Karpas-422 (cell line): ENCODE results near the gene MYH10. TPM values are rescaled to one million over a fixed set of nuclear protein-coding genes. Genes with fewer than 3 reads are reported as not detected.

Experiments
- DNase-seq: peaks from one replicate; pipeline ENCODE4 v3.0.0-alpha.2; 2015
- H2AFZ ChIP-seq: fragments of 200-600 bp; sonication (generic); 2 replicates; pipeline ENCODE4 v1.6.1; 2014; ENCODE audit warnings: antibody characterized with exemption, low read length, mixed read lengths
- H3K27ac ChIP-seq: fragments of 200-600 bp; sonication (generic); 2 replicates; pipeline ENCODE4 v1.5.1; 2014; ENCODE audit warnings: mild to moderate bottlenecking, low read length, moderate library complexity
- H3K27me3 ChIP-seq: fragments of 200-600 bp; sonication (generic); 2 replicates; pipeline ENCODE4 v1.6.1; 2014; ENCODE audit warnings: low read length, mixed read lengths
- H3K36me3 ChIP-seq: fragments of 200-600 bp; sonication (generic); 2 replicates; pipeline ENCODE4 v1.6.1; 2014; ENCODE audit warnings: low read length, mixed read lengths; ENCODE audit not compliant: insufficient read depth
- H3K4me1 ChIP-seq: fragments of 200-600 bp; sonication (generic); 2 replicates; pipeline ENCODE4 v1.6.1; 2014; ENCODE audit warnings: mild to moderate bottlenecking, low read length, mixed read lengths
- H3K4me2 ChIP-seq: fragments of 200-600 bp; sonication (generic); 2 replicates; pipeline ENCODE4 v1.6.1; 2014; ENCODE audit warnings: low read length, low read depth, mild to moderate bottlenecking; ENCODE audit not compliant: poor library complexity, severe bottlenecking
- H3K4me3 ChIP-seq: fragments of 200-600 bp; sonication (generic); 2 replicates; pipeline ENCODE4 v1.5.1; 2014; ENCODE audit warnings: mild to moderate bottlenecking, antibody characterized with exemption, low read length, mixed read lengths
- H3K79me2 ChIP-seq: fragments of 200-600 bp; sonication (generic); 2 replicates; pipeline ENCODE4 v1.6.1; 2014; ENCODE audit warnings: mild to moderate bottlenecking, low read length, mixed read lengths
- H3K9ac ChIP-seq: fragments of 200-600 bp; sonication (generic); 2 replicates; pipeline ENCODE4 v1.6.0; 2014; ENCODE audit warnings: low read length
- H3K9me2 ChIP-seq: fragments of 200-600 bp; sonication (generic), shearing (Covaris generic); replicated peaks from 2 replicates; pipeline ENCODE4 v1.6.0; 2014; ENCODE audit warnings: mild to moderate bottlenecking, low read length, moderate library complexity; ENCODE audit not compliant: insufficient read depth
- H3K9me3 ChIP-seq: fragments of 300-700, 200-600 bp; sonication (generic); 2 replicates; pipeline ENCODE4 v1.6.1; 2014; ENCODE audit warnings: low read length, mixed read lengths
- H4K20me1 ChIP-seq: fragments of 200-600 bp; sonication (generic); 2 replicates; pipeline ENCODE4 v1.6.1; 2014; ENCODE audit warnings: mild to moderate bottlenecking, antibody characterized with exemption, low read length, low read depth; ENCODE audit not compliant: insufficient read depth
- small RNA-seq: library from RNA; depleted of rRNA; stranded (forward); fragments of <200 nt; gene quantifications from one replicate; pipeline ENCODE3, GENCODE V24; 2014
- total RNA-seq: library from RNA; depleted of rRNA; stranded (reverse); fragments of >200 nt; shearing (Covaris generic); gene quantifications from 2 replicates; pipeline ENCODE4 v1.2.3, GENCODE V29; 2014; ENCODE audit warnings: low replicate concordance; rRNA removed

Gene MYH10
- total RNA-seq, 1 experiment from 2014 or later, result not detected

DNA sequence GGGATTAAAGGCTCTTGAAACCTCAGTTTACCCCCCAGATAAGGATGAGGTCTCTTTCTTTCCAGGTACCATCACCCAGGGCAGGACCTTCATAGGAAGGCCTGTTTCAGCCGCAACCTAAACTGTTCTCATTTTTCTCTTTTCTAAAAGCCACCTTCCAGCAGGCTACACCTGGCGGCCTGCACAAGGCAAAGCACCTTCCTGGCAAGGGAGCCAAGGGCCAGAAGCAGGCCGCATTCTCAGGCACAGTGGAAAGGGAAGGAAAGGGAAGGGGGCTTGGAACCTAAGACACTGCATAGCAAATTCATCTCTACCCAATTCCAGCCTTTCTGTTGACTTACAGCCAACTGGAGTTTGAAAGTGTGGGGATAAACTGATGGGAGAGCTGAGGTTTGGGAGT, 203.7 kb downstream of the MYH10 start:
- no peaks in the 10 kb centered on the region for H3K4me1 ChIP-seq
- no peak overlapping the region for H3K4me2 ChIP-seq
- no peaks in the 10 kb centered on the region for H3K79me2 ChIP-seq
- no peaks in the 10 kb centered on the region for H3K9me3 ChIP-seq
- no peak for DNase-seq
- no peak overlapping the region for H3K27ac ChIP-seq
- no peaks in the 10 kb centered on the region for H4K20me1 ChIP-seq
- no peaks in the 10 kb centered on the region for H3K36me3 ChIP-seq
- H3K9ac ChIP-seq, result no peak overlapping the region
- H2AFZ ChIP-seq, result no peak overlapping the region
- H3K9me2 ChIP-seq, result no peaks in the 10 kb centered on the region
- no peak overlapping the region for H3K4me3 ChIP-seq
- H3K27me3 ChIP-seq, result no peaks in the 10 kb centered on the region

- Histone ChIP-seq H3K9me2 (no peaks in the 10 kb centered on the region), H3K36me3 (no peaks in the 10 kb centered on the region), H3K4me3 (no peak overlapping the region), H3K4me1 (no peaks in the 10 kb centered on the region), H3K9me3 (no peaks in the 10 kb centered on the region), H2AFZ (no peak overlapping the region), H3K4me2 (no peak overlapping the region), H3K9ac (no peak overlapping the region), H4K20me1 (no peaks in the 10 kb centered on the region), H3K27me3 (no peaks in the 10 kb centered on the region), H3K79me2 (no peaks in the 10 kb centered on the region), H3K27ac (no peak overlapping the region)
- DNase-seq, result no peak
Observed at GRCh38 chr17:8426094-8426720, 204.3 kb downstream of the MYH10 start.

Small RNA genes within 50 kb of the gene (small RNA-seq; reads per million reads assigned to genes)
- gene RNU7-43P, result not detected

Other genes with a start within 250 kb of the MYH10 start
- gene RPL26, start 247.5 kb downstream of the MYH10 start, total RNA-seq, result 4,201 and 4,757 TPM in 2 replicates
- not detected in 2 replicates for gene RNF222, start 232.9 kb downstream of the MYH10 start, total RNA-seq
- 26.0 and 48.6 TPM in 2 replicates for gene NDEL1, start 194.8 kb downstream of the MYH10 start, total RNA-seq
- not detected in 2 replicates for gene CCDC42, start 114.1 kb upstream of the MYH10 start, total RNA-seq
- gene SPDYE4, start 127.8 kb upstream of the MYH10 start, total RNA-seq, result not detected in 2 replicates
- not detected in 2 replicates for gene MFSD6L, start 168.6 kb upstream of the MYH10 start, total RNA-seq
- not detected in 2 replicates for gene PIK3R6, start 236.9 kb upstream of the MYH10 start, total RNA-seq